Measurements from ENCODE around the gene POFUT1.

DNA sequence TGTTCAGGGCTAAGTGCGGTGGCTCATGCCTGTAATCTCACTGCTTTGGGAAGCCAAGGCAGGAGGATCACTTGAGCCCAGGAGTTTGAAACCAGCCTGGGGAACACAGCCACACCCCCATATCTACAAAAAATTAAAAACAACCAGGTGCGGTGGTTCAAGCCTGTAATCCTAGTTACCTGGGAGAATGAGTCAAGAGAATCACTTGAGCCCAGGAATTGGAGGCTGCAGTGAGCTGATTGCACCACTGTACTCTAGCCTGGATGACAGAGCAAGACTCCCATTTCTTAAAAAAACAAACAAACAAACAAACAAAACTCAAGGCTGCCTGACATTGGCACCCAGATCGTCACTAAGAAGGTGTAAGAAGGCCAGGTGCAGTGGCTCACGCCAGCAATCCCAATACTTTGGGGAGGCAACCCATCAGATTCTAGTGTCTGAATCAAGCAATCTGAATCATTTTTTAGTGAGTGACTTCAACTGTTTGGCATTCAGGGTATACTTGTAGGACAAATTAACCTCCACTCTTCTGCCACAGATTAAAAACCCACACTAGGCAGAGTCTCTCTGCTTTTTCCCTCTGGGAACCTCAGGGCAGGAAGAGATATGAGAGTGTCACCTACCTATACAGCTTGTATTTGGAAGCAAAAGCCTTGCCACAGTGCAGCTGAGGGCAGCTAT, 6.2 kb upstream of the POFUT1 start:
- TF ChIP-seq, protein P1, sequence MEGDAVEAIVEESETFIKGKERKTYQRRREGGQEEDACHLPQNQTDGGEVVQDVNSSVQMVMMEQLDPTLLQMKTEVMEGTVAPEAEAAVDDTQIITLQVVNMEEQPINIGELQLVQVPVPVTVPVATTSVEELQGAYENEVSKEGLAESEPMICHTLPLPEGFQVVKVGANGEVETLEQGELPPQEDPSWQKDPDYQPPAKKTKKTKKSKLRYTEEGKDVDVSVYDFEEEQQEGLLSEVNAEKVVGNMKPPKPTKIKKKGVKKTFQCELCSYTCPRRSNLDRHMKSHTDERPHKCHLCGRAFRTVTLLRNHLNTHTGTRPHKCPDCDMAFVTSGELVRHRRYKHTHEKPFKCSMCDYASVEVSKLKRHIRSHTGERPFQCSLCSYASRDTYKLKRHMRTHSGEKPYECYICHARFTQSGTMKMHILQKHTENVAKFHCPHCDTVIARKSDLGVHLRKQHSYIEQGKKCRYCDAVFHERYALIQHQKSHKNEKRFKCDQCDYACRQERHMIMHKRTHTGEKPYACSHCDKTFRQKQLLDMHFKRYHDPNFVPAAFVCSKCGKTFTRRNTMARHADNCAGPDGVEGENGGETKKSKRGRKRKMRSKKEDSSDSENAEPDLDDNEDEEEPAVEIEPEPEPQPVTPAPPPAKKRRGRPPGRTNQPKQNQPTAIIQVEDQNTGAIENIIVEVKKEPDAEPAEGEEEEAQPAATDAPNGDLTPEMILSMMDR (IDR thresholded peaks at IDR 0.05): no peak
- no peak for TF ChIP-seq POLR2A (IDR thresholded peaks at IDR 0.05)

Data from heart left ventricle (tissue), 13 donors.